ENCODE data around the gene DOCK2.

DOCK2 gene

GRCh38 chr5:169840405-169840804 is 203.3 kb downstream of the DOCK2 start:
- DNase-seq (ENCODE audit: low read depth): no peak
- no peak overlapping the region for H3K4me3 ChIP-seq (ENCODE audit: low read length)
- no peak for TF ChIP-seq CTCF (conservative IDR thresholded peaks at IDR 0.05; ENCODE audit: low read length)

GRCh38 chr5:169842699-169843098 is 205.6 kb downstream of the DOCK2 start:
- TF ChIP-seq CTCF (conservative IDR thresholded peaks at IDR 0.05; ENCODE audit: low read length): no peak
- DNase-seq (ENCODE audit: low read depth): peak; percentile 7
- H3K4me3 ChIP-seq (ENCODE audit: low read length): no peak overlapping the region

- no peak for DNase-seq (ENCODE audit: low read depth)
- no peak for TF ChIP-seq CTCF (conservative IDR thresholded peaks at IDR 0.05; ENCODE audit: low read length)
- H3K4me3 ChIP-seq (ENCODE audit: low read length): no peak overlapping the region
Observed at GRCh38 chr5:169847519-169847918, 210.4 kb downstream of the DOCK2 start.

- no peak overlapping the region for H3K4me3 ChIP-seq (ENCODE audit: low read length)
- TF ChIP-seq CTCF (conservative IDR thresholded peaks at IDR 0.05; ENCODE audit: low read length): no peak
- DNase-seq (ENCODE audit: low read depth): no peak
Observed at GRCh38 chr5:169848271-169848670, 211.2 kb downstream of the DOCK2 start.

GRCh38 chr5:169848792-169849191 is 211.7 kb downstream of the DOCK2 start:
- no peak overlapping the region for H3K4me3 ChIP-seq (ENCODE audit: low read length)
- no peak for DNase-seq (ENCODE audit: low read depth)
- no peak for TF ChIP-seq CTCF (conservative IDR thresholded peaks at IDR 0.05; ENCODE audit: low read length)

- DNase-seq (ENCODE audit: low read depth): no peak
- H3K4me3 ChIP-seq (ENCODE audit: low read length): no peak overlapping the region
- peak; percentile 32 for TF ChIP-seq CTCF (conservative IDR thresholded peaks at IDR 0.05; ENCODE audit: low read length)
Observed at GRCh38 chr5:169850409-169850808, 213.3 kb downstream of the DOCK2 start.

GRCh38 chr5:169851321-169851850 is 214.3 kb downstream of the DOCK2 start:
- TF ChIP-seq CTCF (conservative IDR thresholded peaks at IDR 0.05; ENCODE audit: low read length): no peak
- H3K4me3 ChIP-seq (ENCODE audit: low read length): no peak overlapping the region
- DNase-seq (ENCODE audit: low read depth): no peak

Data from AG10803 (cell line).